Measurements from ENCODE around the gene TBC1D10B.

- no peak for TF ChIP-seq POLR2A (IDR thresholded peaks at IDR 0.05; ENCODE audit: low read depth, low read length)
- TF ChIP-seq POLR2AphosphoS5 (IDR thresholded peaks at IDR 0.05; ENCODE audit: low read depth, low read length) = no peak
- no peak for TF ChIP-seq TAF1 (IDR thresholded peaks at IDR 0.05; ENCODE audit: borderline replicate concordance, low read depth, low read length)
Measured at GRCh38 chr16:30397776-30398660, 27.7 kb upstream of the TBC1D10B start.

Measured in GM12892 (cell line).